Heart right ventricle (tissue), 16 donors: ENCODE measurements around the gene PLA2G1B. TPM values are rescaled to one million over a fixed set of nuclear protein-coding genes. Genes with fewer than 3 reads are reported as not detected.

ENCODE experiments used
- ATAC-seq, 8 donors: fragments of 200-7000 bp; cut with Tn5 transposase; one replicate each; pipeline ENCODE4 v1.9.1; 2020; ENCODE audit warnings: mild to moderate bottlenecking in 8 of 8, moderate library complexity in 8 of 8, moderate number of reproducible peaks in 1 of 8
- DNase-seq, 2 donors: peaks; one replicate each; pipeline ENCODE4 v3.0.0-alpha.2; 2020
- H3K27ac ChIP-seq, 10 donors: fragments of 200-600 bp; sonication (generic) in 2 of 10; one replicate each; pipeline versions ENCODE4 v1.5.0 to v1.8.0; 2020 to 2022; ENCODE audit warnings: mild to moderate bottlenecking in 3 of 10
- H3K27me3 ChIP-seq, 7 donors: fragments of 200-600 bp; one replicate each; pipeline ENCODE4 v1.8.0; 2021 to 2022; ENCODE audit warnings: mild to moderate bottlenecking in 2 of 7
- H3K36me3 ChIP-seq, 9 donors: fragments of 200-600 bp; sonication (generic) in 1 of 9; one replicate each; pipeline versions ENCODE4 v1.5.0 to v1.8.0; 2020 to 2022; ENCODE audit warnings: mild to moderate bottlenecking in 2 of 9
- H3K4me1 ChIP-seq, 9 donors: fragments of 200-600 bp; sonication (generic) in 1 of 9; one replicate each; pipeline versions ENCODE4 v1.5.0 to v1.8.0; 2020 to 2022; ENCODE audit warnings: mild to moderate bottlenecking in 4 of 9
- H3K4me3 ChIP-seq, 10 donors: fragments of 200-600 bp; sonication (generic) in 2 of 10; one replicate each; pipeline versions ENCODE4 v1.5.0 to v1.8.0; 2020 to 2022; ENCODE audit warnings: mild to moderate bottlenecking in 7 of 10, moderate library complexity in 2 of 10
- H3K9me3 ChIP-seq, 11 donors: fragments of 200-600 bp in 10 of 11; sonication (generic) in 2 of 11; one replicate each; pipeline versions ENCODE4 v1.5.0 to v1.8.0; 2013 to 2022; ENCODE audit warnings: mild to moderate bottlenecking in 2 of 11, control low read depth in 1 of 11, moderate library complexity in 1 of 11
- WGBS, 2 donors: extraction: QIAGEN DNeasy Blood & Tissue Kit; methylation state at CpG; one replicate each; pipeline ENCODE4 v1.1.7; 2013; ENCODE audit warnings: inconsistent platforms in 1 of 2; 5-methylcytosine and 5-hydroxymethylcytosine counted together
- intact Hi-C, 10 donors: fragments of 100-400 bp; cut with DNase I; formaldehyde crosslinking; loops; one replicate each; pipeline versions ENCODE4 v1.11.1 to v1.14.2; 2022
- polyA plus RNA-seq, 2 donors: library from polyadenylated mRNA; stranded (reverse); fragments of 200-250 nt; gene quantifications; one replicate each; pipeline ENCODE4 v1.2.3, GENCODE V29; 2013
- total RNA-seq, 10 donors: library from RNA; stranded (reverse); fragmentation: NEBNext Ultra II Directional in 3 of 10; extraction: Animal tissue kit (Norgen Biotek cat#: 25700) in 3 of 10; gene quantifications; one replicate each; pipeline versions ENCODE4 v1.2.1 to v1.2.4, GENCODE V29; 2021 to 2023
- TF ChIP-seq, protein P1 (sequence below), 9 donors: fragments of 200-600 bp; sonication (generic) in 2 of 9; IDR thresholded peaks; one replicate each; pipeline versions ENCODE4 v1.5.0 to v1.8.0; 2021 to 2022; ENCODE audit warnings: antibody characterized with exemption in 9 of 9, mild to moderate bottlenecking in 5 of 9, moderate library complexity in 1 of 9
- donor health status: Arrhythmogenic right ventricular cardiomyopathy.
- donor health status: ischemic (EF 13 %, LVEDD 7.1; RV severe dilation, severe dysfunction).
- donor health status: healthy with polysubstance abuse.
- donor health status: DM: no; HTN: yes; CAD: no.
- donor health status: DM: no; HTN: no; CAD: no.
- donor health status: ischemic (EF 25% LVEDD 6.9; RV normal size, moderate dysfunction).
- donor health status: ischemic (EF 25% LVEDD 5.7; RV mildly dilated, moderate dysfunction).
- donor health status: healthy.
- donor health status: DM: yes; HTN: yes; CAD: no.
- donor health status: Ischemic cardiomyopathy.
- donor health status: ischemic (EF 35%, LVEDD 5.7; RV mildly dilated, moderate dysfunction).
- donor health status: nonischemic (EF 11% LVEDD 7.7; RV severe dilation, severe dysfunction).
- donor health status: DM: yes; HTN: yes; CAD: no.
- donor health status: PGD.
- donor health status: ischemic (EF 29% LVEDD 5.4; RV normal size, mild dysfunction).
- donor health status: nonischemic (EF 23%, LVEDD 6.1; RV moderate dilation, normal function).

The PLA2G1B gene
- total and polyA plus RNA-seq, 12 donors = 0.22 to 1.8 (median 0.86) TPM; not detected in 4

GRCh38 chr12:120366845-120367232 is 39.3 kb upstream of the PLA2G1B start:
- TF ChIP-seq, protein P1, sequence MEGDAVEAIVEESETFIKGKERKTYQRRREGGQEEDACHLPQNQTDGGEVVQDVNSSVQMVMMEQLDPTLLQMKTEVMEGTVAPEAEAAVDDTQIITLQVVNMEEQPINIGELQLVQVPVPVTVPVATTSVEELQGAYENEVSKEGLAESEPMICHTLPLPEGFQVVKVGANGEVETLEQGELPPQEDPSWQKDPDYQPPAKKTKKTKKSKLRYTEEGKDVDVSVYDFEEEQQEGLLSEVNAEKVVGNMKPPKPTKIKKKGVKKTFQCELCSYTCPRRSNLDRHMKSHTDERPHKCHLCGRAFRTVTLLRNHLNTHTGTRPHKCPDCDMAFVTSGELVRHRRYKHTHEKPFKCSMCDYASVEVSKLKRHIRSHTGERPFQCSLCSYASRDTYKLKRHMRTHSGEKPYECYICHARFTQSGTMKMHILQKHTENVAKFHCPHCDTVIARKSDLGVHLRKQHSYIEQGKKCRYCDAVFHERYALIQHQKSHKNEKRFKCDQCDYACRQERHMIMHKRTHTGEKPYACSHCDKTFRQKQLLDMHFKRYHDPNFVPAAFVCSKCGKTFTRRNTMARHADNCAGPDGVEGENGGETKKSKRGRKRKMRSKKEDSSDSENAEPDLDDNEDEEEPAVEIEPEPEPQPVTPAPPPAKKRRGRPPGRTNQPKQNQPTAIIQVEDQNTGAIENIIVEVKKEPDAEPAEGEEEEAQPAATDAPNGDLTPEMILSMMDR (IDR thresholded peaks at IDR 0.05) = no peak
- intact Hi-C loops = loop anchor here in 1 of 10 donors (10.0 kb wide), 1 partner anchor 48 kb away; no protein-coding TSS in a partner anchor
- Histone ChIP-seq H3K4me1 (peaks cover 0 to 27% (median 12%) of the 10 kb centered on the region in 9 donors), H3K4me3 (no peak overlapping the region), H3K36me3 (no peaks in the 10 kb centered on the region), H3K9me3 (no peaks in the 10 kb centered on the region), H3K27ac (no peak overlapping the region), H3K27me3 (peaks cover 0 to 85% (median 42%) of the 10 kb centered on the region in 7 donors)
- 51 to 76% methylated on average over 7 of the region's 7 CpGs for WGBS, 2 donors
- ATAC-seq (no peak), DNase-seq (no peak)

- Histone ChIP-seq H3K9me3 (no peaks in the 10 kb centered on the region), H3K36me3 (no peaks in the 10 kb centered on the region), H3K27me3 (peaks cover 0 to 85% (median 37%) of the 10 kb centered on the region in 7 donors), H3K27ac (no peak overlapping the region), H3K4me1 (peaks cover 0 to 32% (median 12%) of the 10 kb centered on the region in 9 donors), H3K4me3 (no peak overlapping the region)
- no peak for ATAC-seq
- intact Hi-C loops = loop anchor here in 1 of 10 donors (10.0 kb wide), 1 partner anchor 48 kb away; no protein-coding TSS in a partner anchor
- TF ChIP-seq, protein P1 (IDR thresholded peaks at IDR 0.05) = no peak
- no peak for DNase-seq
- 86 to 88% methylated on average over 7 of the region's 7 CpGs for WGBS, 2 donors
Measured at GRCh38 chr12:120366341-120366705, 38.7 kb upstream of the PLA2G1B start.

- 63 to 71% methylated on average over 13 of the region's 13 CpGs for whole genome bisulfite sequencing, 2 donors
- Histone ChIP-seq H3K27ac (no peak overlapping the region), H3K4me1 (peaks cover 0 to 33% (median 12%) of the 10 kb centered on the region in 9 donors), H3K27me3 (peaks cover 0 to 85% (median 31%) of the 10 kb centered on the region in 7 donors), H3K36me3 (no peaks in the 10 kb centered on the region), H3K9me3 (no peaks in the 10 kb centered on the region), H3K4me3 (no peak overlapping the region)
- ATAC-seq (no peak), DNase-seq (no peak)
- TF ChIP-seq, protein P1 (IDR thresholded peaks at IDR 0.05) = no peak
- intact Hi-C loops = loop anchor here in 1 of 10 donors (10.0 kb wide), 1 partner anchor 49 kb away; no protein-coding TSS in a partner anchor
Measured at GRCh38 chr12:120365675-120366340, 38.2 kb upstream of the PLA2G1B start.

- Histone ChIP-seq H3K27ac (no peak overlapping the region), H3K4me3 (no peak overlapping the region), H3K27me3 (peaks cover 0 to 80% (median 18%) of the 10 kb centered on the region in 7 donors), H3K9me3 (no peaks in the 10 kb centered on the region), H3K4me1 (peaks cover 0 to 28% (median 12%) of the 10 kb centered on the region in 9 donors), H3K36me3 (no peaks in the 10 kb centered on the region)
- DNase-seq (no peak), ATAC-seq (no peak)
- intact Hi-C loops = loop anchor here in 1 of 10 donors (10.0 kb wide), 1 partner anchor 50 kb away; no protein-coding TSS in a partner anchor
- WGBS, 2 donors = 80 to 83% methylated on average over 6 of the region's 6 CpGs
- TF ChIP-seq, protein P1 (IDR thresholded peaks at IDR 0.05) = no peak
Measured at GRCh38 chr12:120364487-120364886, 36.9 kb upstream of the PLA2G1B start.
